Measurements from ENCODE around the gene SAMMSON. TPM values are rescaled to one million over a fixed set of nuclear protein-coding genes. Genes with fewer than 3 reads are reported as not detected.

Gene SAMMSON
- total and polyA plus RNA-seq, 2 donors (not counting 1 experiment from before 2014, with no cell fraction given): not detected

DNA sequence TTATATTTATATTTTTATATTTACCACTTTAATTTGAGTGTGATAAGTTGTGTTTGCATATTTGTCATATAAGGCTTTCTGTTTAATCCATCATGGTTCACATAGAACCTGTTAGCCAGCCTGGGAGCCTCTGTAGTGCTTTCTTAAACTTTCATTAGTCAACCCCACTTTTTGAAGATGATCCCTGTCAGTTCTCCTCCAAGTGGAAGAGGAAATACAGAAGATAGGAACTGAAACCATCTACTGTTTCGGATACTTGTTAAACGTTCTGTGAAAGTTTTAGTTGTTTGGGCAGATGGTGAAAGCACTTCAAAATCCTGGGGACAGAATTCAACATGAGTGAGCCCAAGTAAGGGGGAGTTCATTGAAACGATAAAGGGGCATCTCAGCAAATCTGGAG is 4.6 kb upstream of the SAMMSON start:
- no peak for TF ChIP-seq EZH2 (IDR thresholded peaks at IDR 0.05; ENCODE audit: borderline replicate concordance, insufficient read depth, low read depth, low read length, poor library complexity, severe bottlenecking)
- TF ChIP-seq, protein P1, sequence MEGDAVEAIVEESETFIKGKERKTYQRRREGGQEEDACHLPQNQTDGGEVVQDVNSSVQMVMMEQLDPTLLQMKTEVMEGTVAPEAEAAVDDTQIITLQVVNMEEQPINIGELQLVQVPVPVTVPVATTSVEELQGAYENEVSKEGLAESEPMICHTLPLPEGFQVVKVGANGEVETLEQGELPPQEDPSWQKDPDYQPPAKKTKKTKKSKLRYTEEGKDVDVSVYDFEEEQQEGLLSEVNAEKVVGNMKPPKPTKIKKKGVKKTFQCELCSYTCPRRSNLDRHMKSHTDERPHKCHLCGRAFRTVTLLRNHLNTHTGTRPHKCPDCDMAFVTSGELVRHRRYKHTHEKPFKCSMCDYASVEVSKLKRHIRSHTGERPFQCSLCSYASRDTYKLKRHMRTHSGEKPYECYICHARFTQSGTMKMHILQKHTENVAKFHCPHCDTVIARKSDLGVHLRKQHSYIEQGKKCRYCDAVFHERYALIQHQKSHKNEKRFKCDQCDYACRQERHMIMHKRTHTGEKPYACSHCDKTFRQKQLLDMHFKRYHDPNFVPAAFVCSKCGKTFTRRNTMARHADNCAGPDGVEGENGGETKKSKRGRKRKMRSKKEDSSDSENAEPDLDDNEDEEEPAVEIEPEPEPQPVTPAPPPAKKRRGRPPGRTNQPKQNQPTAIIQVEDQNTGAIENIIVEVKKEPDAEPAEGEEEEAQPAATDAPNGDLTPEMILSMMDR (IDR thresholded peaks at IDR 0.05): no peak
- ChIA-PET CTCF (no interaction called here), POLR2A (no interaction called here)
- DNase-seq (no peak), ATAC-seq (ENCODE audit: low read depth) (no peak)
- Mint-ChIP-seq H3K4me1 (no peaks in the 10 kb centered on the region), H3K27me3 (peaks cover 11% of the 10 kb centered on the region), H3K27ac (no peak overlapping the region), H3K4me3 (no peak overlapping the region), H3K9me3 (ENCODE audit: insufficient read depth) (no peaks in the 10 kb centered on the region)
- no peaks in the 10 kb centered on the region for H3K79me2 ChIP-seq (ENCODE audit: control insufficient read depth, insufficient read depth, low read length)
- WGBS (ENCODE audit: insufficient coverage): 57% methylated on average over 1 of the region's 3 CpGs
- H3K4me1 ChIP-seq (ENCODE audit: control insufficient read depth in 2 of 2, insufficient read depth in 2 of 2, low read length in 2 of 2): no peaks in the 10 kb centered on the region
- no peak overlapping the region for H3K4me3 ChIP-seq (ENCODE audit: control extremely low read depth in 1 of 5, extremely low read depth in 1 of 5, insufficient read depth in 1 of 5, low read depth in 2 of 5, low read length in 4 of 5)
- no peak overlapping the region for H3K27ac ChIP-seq (ENCODE audit: low read length in 2 of 2)
- no peak overlapping the region for H3K4me2 ChIP-seq (replicated peaks; ENCODE audit: low read depth, low read length, poor library complexity, severe bottlenecking)
- H3K9me3 ChIP-seq (ENCODE audit: control extremely low read depth in 1 of 3, control insufficient read depth in 2 of 3, insufficient read depth in 1 of 3, low read length in 2 of 3): peaks cover 0 to 5% (median 0%) of the 10 kb centered on the region in 3 donors
- H4K20me1 ChIP-seq (ENCODE audit: control insufficient read depth, insufficient read depth, low read length, poor library complexity, severe bottlenecking): no peaks in the 10 kb centered on the region
- no peak overlapping the region for H3K9ac ChIP-seq (ENCODE audit: low read length)
- H2AFZ ChIP-seq (ENCODE audit: insufficient read depth, low read depth, low read length, poor library complexity, severe bottlenecking): no peak overlapping the region
- H3K27me3 ChIP-seq (replicated peaks in 1 of 4; ENCODE audit: control extremely low read depth in 1 of 4, control insufficient read depth in 3 of 4, insufficient read depth in 4 of 4, low read length in 3 of 4): no peaks in the 10 kb centered on the region
- H3K36me3 ChIP-seq (replicated peaks in 1 of 2; ENCODE audit: control extremely low read depth in 1 of 2, control insufficient read depth in 1 of 2, extremely low read depth in 1 of 2, insufficient read depth in 2 of 2, low read length in 1 of 2): no peaks in the 10 kb centered on the region
- intact Hi-C loops (cut with micrococcal nuclease): no loop called here

GRCh38 chr3:69997631-69998307 is 1.8 kb upstream of the SAMMSON start:
- Histone ChIP-seq H3K9me3 (ENCODE audit: control extremely low read depth in 1 of 3, control insufficient read depth in 2 of 3, insufficient read depth in 1 of 3, low read length in 2 of 3) (peaks cover 0 to 8% (median 0%) of the 10 kb centered on the region in 3 donors), H4K20me1 (ENCODE audit: control insufficient read depth, insufficient read depth, low read length, poor library complexity, severe bottlenecking) (no peaks in the 10 kb centered on the region), H3K27me3 (replicated peaks in 1 of 4; ENCODE audit: control extremely low read depth in 1 of 4, control insufficient read depth in 3 of 4, insufficient read depth in 4 of 4, low read length in 3 of 4) (no peaks in the 10 kb centered on the region), H3K36me3 (replicated peaks in 1 of 2; ENCODE audit: control extremely low read depth in 1 of 2, control insufficient read depth in 1 of 2, extremely low read depth in 1 of 2, insufficient read depth in 2 of 2, low read length in 1 of 2) (no peaks in the 10 kb centered on the region), H3K79me2 (ENCODE audit: control insufficient read depth, insufficient read depth, low read length) (no peaks in the 10 kb centered on the region), H3K4me2 (replicated peaks; ENCODE audit: low read depth, low read length, poor library complexity, severe bottlenecking) (no peak overlapping the region), H3K27ac (ENCODE audit: low read length in 2 of 2) (no peak overlapping the region), H3K9ac (ENCODE audit: low read length) (no peak overlapping the region), H3K4me1 (ENCODE audit: control insufficient read depth in 2 of 2, insufficient read depth in 2 of 2, low read length in 2 of 2) (no peaks in the 10 kb centered on the region), H2AFZ (ENCODE audit: insufficient read depth, low read depth, low read length, poor library complexity, severe bottlenecking) (no peak overlapping the region), H3K4me3 (ENCODE audit: control extremely low read depth in 1 of 5, extremely low read depth in 1 of 5, insufficient read depth in 1 of 5, low read depth in 2 of 5, low read length in 4 of 5) (no peak overlapping the region)
- H3K27ac Mint-ChIP-seq: no peak overlapping the region
- DNase-seq: no peak
- CTCF ChIA-PET: no interaction called here
- POLR2A ChIA-PET: no interaction called here
- no peaks in the 10 kb centered on the region for H3K9me3 Mint-ChIP-seq (ENCODE audit: insufficient read depth)
- WGBS (ENCODE audit: insufficient coverage): no CpG with 5 or more reads among the region's 3 CpGs
- intact Hi-C loops (cut with micrococcal nuclease): no loop called here
- H3K4me3 Mint-ChIP-seq: no peak overlapping the region
- no peaks in the 10 kb centered on the region for H3K4me1 Mint-ChIP-seq
- no peak for ATAC-seq (ENCODE audit: low read depth)
- TF ChIP-seq, protein P1 (IDR thresholded peaks at IDR 0.05): no peak
- TF ChIP-seq EZH2 (IDR thresholded peaks at IDR 0.05; ENCODE audit: borderline replicate concordance, insufficient read depth, low read depth, low read length, poor library complexity, severe bottlenecking): no peak
- peaks cover 14% of the 10 kb centered on the region for H3K27me3 Mint-ChIP-seq
